ENCODE measurements around the gene BSPH1.

- TF ChIP-seq POLR2A (IDR thresholded peaks at IDR 0.05) (no peak), CTCF (IDR thresholded peaks at IDR 0.05) (no peak)
Observed at GRCh38 chr19:47994209-47994802, 2.3 kb upstream of the BSPH1 start, which contains the start of gene ELSPBP1.

Measured in heart left ventricle (tissue), 13 donors.